ENCODE data around the gene CHRM5. TPM values are rescaled to one million over a fixed set of nuclear protein-coding genes. Genes with fewer than 3 reads are reported as not detected.
"Not testable (repeated sequence)": the region's sequence is repeated elsewhere in the genome, so short reads cannot be mapped to it uniquely, and the experiment has no call there.

Gene CHRM5
- total RNA-seq, 1 donor from 2014 or later: not detected

DNA sequence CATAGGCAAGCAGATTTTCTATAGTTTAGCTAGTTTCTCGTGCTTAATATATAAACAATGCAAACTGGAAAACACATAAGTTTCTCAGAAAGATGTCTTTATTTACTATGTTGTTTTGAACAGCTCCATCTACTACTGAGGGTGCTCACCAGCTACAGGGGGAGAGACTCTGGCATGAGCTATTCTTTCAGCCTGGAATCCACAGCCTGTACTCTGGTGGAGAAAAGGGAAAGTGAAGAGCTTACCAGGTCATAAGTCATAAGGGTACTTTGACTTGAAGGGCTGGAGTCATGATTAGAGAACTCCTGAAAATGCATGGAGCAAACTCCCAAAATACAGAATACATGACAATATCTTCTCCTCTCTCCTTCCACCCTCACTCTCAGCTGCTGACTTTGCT, 75.1 kb downstream of the CHRM5 start:
- no peaks in the 10 kb centered on the region for H3K9me3 ChIP-seq
- intact Hi-C loops (cut with DNase I): no loop called here
- no peak for DNase-seq (ENCODE audit: low spot score in 2 of 2)
- no peak overlapping the region for H3K4me3 ChIP-seq
- peaks cover 5% of the 10 kb centered on the region in 2 donors for H3K4me1 ChIP-seq
- H3K27ac ChIP-seq: no peak overlapping the region
- TF ChIP-seq, protein P1, sequence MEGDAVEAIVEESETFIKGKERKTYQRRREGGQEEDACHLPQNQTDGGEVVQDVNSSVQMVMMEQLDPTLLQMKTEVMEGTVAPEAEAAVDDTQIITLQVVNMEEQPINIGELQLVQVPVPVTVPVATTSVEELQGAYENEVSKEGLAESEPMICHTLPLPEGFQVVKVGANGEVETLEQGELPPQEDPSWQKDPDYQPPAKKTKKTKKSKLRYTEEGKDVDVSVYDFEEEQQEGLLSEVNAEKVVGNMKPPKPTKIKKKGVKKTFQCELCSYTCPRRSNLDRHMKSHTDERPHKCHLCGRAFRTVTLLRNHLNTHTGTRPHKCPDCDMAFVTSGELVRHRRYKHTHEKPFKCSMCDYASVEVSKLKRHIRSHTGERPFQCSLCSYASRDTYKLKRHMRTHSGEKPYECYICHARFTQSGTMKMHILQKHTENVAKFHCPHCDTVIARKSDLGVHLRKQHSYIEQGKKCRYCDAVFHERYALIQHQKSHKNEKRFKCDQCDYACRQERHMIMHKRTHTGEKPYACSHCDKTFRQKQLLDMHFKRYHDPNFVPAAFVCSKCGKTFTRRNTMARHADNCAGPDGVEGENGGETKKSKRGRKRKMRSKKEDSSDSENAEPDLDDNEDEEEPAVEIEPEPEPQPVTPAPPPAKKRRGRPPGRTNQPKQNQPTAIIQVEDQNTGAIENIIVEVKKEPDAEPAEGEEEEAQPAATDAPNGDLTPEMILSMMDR (IDR thresholded peaks at IDR 0.05): no peak
- H3K27me3 ChIP-seq: no peaks in the 10 kb centered on the region
- H3K36me3 ChIP-seq: no peaks in the 10 kb centered on the region

DNA sequence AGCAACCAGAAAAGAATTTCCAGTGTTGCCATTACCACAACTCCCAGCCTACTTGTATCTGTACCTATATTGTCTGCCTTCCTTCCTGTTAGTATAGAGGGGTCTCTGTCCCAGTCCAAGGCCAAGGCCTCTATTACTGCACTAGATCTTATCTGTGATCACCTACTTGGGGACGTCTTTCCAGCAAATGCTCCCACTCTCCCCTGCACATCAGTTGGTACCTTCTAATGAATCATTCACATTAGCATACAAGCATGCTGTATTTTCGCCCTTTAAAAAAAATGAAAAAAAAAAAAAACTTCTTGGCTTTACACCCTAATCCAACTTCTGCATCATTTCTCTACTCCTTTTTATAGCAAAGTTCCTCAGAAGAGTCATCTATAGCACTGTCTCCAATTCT, 75.5 kb downstream of the CHRM5 start:
- intact Hi-C loops (cut with DNase I): no loop called here
- TF ChIP-seq, protein P1 (IDR thresholded peaks at IDR 0.05): no peak
- Histone ChIP-seq H3K36me3 (no peaks in the 10 kb centered on the region), H3K27me3 (no peaks in the 10 kb centered on the region), H3K9me3 (no peaks in the 10 kb centered on the region), H3K4me3 (no peak overlapping the region), H3K4me1 (peaks cover 5% of the 10 kb centered on the region in 2 donors), H3K27ac (no peak overlapping the region)
- no peak for DNase-seq (ENCODE audit: low spot score in 2 of 2)

DNA sequence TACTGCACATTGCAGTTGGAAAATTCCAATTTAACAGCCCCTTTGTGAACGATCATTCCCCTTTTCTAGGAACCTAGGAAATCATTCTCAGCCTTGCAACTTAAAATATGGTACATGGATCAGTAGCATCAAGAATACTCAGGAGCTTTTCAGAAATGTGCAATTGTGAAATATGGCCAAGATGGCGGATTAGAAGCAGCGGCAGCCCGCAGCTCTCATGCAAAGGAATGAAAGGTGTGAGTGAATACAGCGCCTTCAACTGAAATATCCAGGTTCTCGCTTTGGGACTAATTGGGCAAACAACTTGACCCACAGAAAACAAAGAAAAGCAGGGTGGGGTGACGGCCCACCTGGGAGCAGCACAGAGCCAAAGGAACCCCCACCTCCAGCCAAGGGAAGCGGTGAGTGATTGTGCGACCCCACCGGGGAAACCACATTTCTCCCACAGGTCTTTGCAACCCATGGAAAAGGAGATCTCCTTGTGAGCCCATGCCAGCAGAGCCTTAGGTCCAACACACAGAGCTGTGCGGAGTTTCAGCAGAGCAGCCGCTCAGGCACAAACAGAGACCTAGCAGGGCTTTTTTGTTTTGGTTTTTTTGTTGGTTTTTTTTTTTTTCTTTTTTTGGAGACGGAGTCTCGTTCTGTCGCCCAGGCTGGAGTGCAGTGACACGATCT, 78.3 kb downstream of the CHRM5 start:
- Histone ChIP-seq H3K27ac (no peak overlapping the region), H3K27me3 (no peaks in the 10 kb centered on the region), H3K4me3 (no peak overlapping the region), H3K9me3 (peaks cover 0 to 18% of the 10 kb centered on the region in 2 donors), H3K36me3 (no peaks in the 10 kb centered on the region), H3K4me1 (no peaks in the 10 kb centered on the region)
- DNase-seq (ENCODE audit: low spot score in 2 of 2): no peak
- TF ChIP-seq, protein P1 (IDR thresholded peaks at IDR 0.05): no peak
- intact Hi-C loops (cut with DNase I): no loop called here

DNA sequence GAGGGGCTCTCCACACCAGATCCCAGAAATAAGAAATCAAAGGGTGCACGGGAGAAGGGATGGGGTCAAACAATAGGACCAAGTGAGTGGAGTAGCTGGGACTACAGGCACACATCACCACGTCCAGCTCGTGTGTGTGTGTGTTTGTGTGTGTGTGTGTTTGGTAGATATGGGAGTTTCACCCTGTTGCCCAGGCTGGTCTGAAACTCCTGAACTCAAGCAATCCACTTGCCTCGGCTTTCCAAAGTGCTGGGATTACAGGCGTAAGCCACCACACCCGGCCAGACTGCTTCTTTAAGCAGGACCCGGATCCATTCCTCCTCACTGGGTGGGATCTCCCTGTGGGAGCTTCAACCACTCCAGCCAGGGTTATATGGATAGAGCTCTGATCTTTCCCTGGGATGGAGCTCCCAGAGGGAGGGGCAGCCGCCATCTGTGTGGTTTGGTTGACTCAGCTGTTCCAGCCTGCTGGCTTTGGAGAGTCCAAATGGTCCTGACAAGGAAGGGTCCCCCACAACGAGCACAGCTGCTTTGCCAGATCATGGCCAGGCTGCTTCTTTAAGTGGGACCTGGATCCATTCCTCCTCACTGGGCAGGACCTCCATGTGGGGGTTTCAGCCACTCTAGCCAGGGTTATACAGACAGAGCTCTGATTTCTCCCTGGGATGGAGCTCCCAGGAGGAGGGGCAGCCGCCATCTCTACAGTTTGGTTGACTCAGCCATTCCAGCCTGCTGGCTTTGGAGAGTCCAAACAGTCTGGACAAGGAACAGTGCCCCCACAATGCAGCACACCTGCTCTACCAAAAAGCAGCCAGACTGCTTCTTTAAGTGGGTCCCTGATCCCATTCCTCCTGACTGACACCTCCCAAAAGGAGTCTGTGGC, 79.8 kb downstream of the CHRM5 start:
- H3K27ac ChIP-seq: no peak overlapping the region
- H3K36me3 ChIP-seq: no peaks in the 10 kb centered on the region
- no peaks in the 10 kb centered on the region for H3K27me3 ChIP-seq
- intact Hi-C loops (cut with DNase I): no loop called here
- peaks cover 0 to 22% of the 10 kb centered on the region in 2 donors for H3K9me3 ChIP-seq
- no peak for DNase-seq (ENCODE audit: low spot score in 2 of 2)
- H3K4me3 ChIP-seq: no peak overlapping the region
- TF ChIP-seq, protein P1 (IDR thresholded peaks at IDR 0.05): no peak
- H3K4me1 ChIP-seq: no peaks in the 10 kb centered on the region

DNA sequence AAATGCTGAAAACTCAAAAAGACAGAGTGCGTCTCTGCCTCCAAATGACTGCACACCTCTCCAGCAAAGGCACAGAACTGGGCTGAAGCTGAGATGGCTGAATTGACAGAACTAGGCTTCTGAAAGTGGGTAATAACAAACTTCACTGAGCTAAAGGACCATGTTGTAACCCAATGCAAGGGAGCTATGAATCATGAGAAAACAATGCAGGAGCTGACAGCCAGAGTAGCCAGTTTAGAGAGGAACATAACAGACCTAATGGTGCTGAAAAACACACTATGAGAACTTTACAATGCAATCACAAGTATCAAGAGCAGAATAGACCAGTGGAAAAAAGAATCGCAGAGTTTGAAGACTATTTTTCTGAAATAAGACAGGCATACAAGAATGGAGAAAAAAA, 80.8 kb downstream of the CHRM5 start:
- no peak overlapping the region for H3K4me3 ChIP-seq
- H3K36me3 ChIP-seq: no peaks in the 10 kb centered on the region
- DNase-seq (ENCODE audit: low spot score in 2 of 2): no peak
- peaks cover 0 to 22% of the 10 kb centered on the region in 2 donors for H3K9me3 ChIP-seq
- H3K27me3 ChIP-seq: no peaks in the 10 kb centered on the region
- H3K27ac ChIP-seq: no peak overlapping the region
- TF ChIP-seq, protein P1 (IDR thresholded peaks at IDR 0.05): no peak
- H3K4me1 ChIP-seq: no peaks in the 10 kb centered on the region
- intact Hi-C loops (cut with DNase I): no loop called here

DNA sequence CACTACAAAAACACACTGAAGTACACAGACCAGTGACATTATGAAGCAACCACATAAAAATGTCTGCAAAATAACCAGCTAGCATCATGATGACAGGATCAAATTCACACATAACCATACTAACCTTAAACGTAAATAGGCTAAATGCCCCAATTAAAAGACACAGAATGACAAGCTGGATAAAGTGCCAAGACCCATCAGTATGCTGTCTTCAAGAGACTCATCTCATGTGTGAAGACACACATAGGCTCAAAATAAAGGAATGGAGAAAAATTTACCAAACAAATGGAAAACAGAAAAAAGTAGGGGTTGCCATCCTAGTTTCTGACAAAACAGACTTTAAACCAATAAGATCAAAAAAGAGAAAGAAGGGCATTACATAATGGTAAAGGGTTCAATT, 82.1 kb downstream of the CHRM5 start:
- not testable (repeated sequence) for H3K27me3 ChIP-seq; H3K36me3 ChIP-seq; H3K27ac ChIP-seq; H3K4me1 ChIP-seq; H3K4me3 ChIP-seq; DNase-seq (ENCODE audit: low spot score in 2 of 2)
- intact Hi-C loops (cut with DNase I): loop anchor here (10.0 kb wide), 2 partner anchors 294 to 744 kb away; partner anchors contain the start of genes ACTC1, NOP10 and NUTM1
- H3K9me3 ChIP-seq: peaks cover 0 to 22% of the 10 kb centered on the region in 2 donors
